Measurements from ENCODE around the gene CCDC81.

GRCh38 chr11:86440305-86440716 is 65.6 kb downstream of the CCDC81 start:
- TF ChIP-seq, protein P1, sequence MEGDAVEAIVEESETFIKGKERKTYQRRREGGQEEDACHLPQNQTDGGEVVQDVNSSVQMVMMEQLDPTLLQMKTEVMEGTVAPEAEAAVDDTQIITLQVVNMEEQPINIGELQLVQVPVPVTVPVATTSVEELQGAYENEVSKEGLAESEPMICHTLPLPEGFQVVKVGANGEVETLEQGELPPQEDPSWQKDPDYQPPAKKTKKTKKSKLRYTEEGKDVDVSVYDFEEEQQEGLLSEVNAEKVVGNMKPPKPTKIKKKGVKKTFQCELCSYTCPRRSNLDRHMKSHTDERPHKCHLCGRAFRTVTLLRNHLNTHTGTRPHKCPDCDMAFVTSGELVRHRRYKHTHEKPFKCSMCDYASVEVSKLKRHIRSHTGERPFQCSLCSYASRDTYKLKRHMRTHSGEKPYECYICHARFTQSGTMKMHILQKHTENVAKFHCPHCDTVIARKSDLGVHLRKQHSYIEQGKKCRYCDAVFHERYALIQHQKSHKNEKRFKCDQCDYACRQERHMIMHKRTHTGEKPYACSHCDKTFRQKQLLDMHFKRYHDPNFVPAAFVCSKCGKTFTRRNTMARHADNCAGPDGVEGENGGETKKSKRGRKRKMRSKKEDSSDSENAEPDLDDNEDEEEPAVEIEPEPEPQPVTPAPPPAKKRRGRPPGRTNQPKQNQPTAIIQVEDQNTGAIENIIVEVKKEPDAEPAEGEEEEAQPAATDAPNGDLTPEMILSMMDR (IDR thresholded peaks at IDR 0.05) = no peak
- TF ChIP-seq EP300 (IDR thresholded peaks at IDR 0.05) = no peak
- TF ChIP-seq POLR2A (IDR thresholded peaks at IDR 0.05) = no peak
- no peak for TF ChIP-seq POLR2AphosphoS5 (IDR thresholded peaks at IDR 0.05)
